ENCODE results near the gene MYBL2.
"Not testable (repeated sequence)": the region's sequence is repeated elsewhere in the genome, so short reads cannot be mapped to it uniquely, and the experiment has no call there.

The MYBL2 gene

DNA sequence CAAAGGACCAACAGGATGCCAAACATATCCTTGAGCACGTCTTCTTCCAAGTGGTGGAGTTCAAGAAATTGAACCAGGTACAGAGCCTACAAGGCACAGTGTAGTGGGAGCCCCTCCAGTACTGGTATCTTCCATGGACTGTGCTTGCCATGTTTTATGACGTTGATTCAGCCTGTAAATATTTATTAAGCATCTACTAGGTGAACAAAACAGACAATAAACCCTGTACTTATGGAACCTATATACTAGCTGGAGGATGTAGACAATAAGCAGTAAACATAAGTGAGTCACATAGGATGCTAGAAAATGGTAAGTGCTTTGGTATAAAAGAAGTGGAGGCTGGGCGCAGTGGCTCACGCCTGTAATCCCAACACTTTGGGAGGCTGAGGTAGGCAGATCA, 24.4 kb upstream of the MYBL2 start:
- ChIA-PET POLR2A (no interaction called here), CTCF (no interaction called here)
- H3K4me1 ChIP-seq (ENCODE audit: control insufficient read depth, insufficient read depth, low read length) = no peaks in the 10 kb centered on the region
- no peak overlapping the region for H3K4me3 ChIP-seq (ENCODE audit: low read depth, low read length)
- TF ChIP-seq, protein P1, sequence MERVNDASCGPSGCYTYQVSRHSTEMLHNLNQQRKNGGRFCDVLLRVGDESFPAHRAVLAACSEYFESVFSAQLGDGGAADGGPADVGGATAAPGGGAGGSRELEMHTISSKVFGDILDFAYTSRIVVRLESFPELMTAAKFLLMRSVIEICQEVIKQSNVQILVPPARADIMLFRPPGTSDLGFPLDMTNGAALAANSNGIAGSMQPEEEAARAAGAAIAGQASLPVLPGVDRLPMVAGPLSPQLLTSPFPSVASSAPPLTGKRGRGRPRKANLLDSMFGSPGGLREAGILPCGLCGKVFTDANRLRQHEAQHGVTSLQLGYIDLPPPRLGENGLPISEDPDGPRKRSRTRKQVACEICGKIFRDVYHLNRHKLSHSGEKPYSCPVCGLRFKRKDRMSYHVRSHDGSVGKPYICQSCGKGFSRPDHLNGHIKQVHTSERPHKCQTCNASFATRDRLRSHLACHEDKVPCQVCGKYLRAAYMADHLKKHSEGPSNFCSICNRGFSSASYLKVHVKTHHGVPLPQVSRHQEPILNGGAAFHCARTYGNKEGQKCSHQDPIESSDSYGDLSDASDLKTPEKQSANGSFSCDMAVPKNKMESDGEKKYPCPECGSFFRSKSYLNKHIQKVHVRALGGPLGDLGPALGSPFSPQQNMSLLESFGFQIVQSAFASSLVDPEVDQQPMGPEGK (tag by site-specific recombination; IDR thresholded peaks at IDR 0.05) = no peak
- no peak for TF ChIP-seq ZNF785 (tag by site-specific recombination; IDR thresholded peaks at IDR 0.05)
- no peak for TF ChIP-seq ZNF664 (tag by site-specific recombination; IDR thresholded peaks at IDR 0.05)
- TF ChIP-seq, protein P2, sequence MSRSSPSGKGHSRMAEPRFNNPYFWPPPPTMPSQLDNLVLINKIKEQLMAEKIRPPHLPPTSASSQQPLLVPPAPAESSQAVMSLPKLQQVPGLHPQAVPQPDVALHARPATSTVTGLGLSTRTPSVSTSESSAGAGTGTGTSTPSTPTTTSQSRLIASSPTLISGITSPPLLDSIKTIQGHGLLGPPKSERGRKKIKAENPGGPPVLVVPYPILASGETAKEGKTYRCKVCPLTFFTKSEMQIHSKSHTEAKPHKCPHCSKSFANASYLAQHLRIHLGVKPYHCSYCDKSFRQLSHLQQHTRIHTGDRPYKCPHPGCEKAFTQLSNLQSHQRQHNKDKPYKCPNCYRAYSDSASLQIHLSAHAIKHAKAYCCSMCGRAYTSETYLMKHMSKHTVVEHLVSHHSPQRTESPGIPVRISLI (tag by site-specific recombination; IDR thresholded peaks at IDR 0.05) = no peak
- no peak for TF ChIP-seq ZNF670 (tag by site-specific recombination; IDR thresholded peaks at IDR 0.05; ENCODE audit: low read depth)
- TF ChIP-seq, protein P3, sequence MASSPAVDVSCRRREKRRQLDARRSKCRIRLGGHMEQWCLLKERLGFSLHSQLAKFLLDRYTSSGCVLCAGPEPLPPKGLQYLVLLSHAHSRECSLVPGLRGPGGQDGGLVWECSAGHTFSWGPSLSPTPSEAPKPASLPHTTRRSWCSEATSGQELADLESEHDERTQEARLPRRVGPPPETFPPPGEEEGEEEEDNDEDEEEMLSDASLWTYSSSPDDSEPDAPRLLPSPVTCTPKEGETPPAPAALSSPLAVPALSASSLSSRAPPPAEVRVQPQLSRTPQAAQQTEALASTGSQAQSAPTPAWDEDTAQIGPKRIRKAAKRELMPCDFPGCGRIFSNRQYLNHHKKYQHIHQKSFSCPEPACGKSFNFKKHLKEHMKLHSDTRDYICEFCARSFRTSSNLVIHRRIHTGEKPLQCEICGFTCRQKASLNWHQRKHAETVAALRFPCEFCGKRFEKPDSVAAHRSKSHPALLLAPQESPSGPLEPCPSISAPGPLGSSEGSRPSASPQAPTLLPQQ (tag by site-specific recombination; IDR thresholded peaks at IDR 0.05) = no peak
- H3K27ac ChIP-seq (ENCODE audit: extremely low read depth, low read depth, low read length) = no peak overlapping the region
- H3K36me3 ChIP-seq (ENCODE audit: control insufficient read depth in 2 of 2, insufficient read depth in 1 of 2, low read length in 2 of 2) = peaks cover 13 to 55% of the 10 kb centered on the region in 2 experiments; a peak in 2 of 3 replicates
- no peaks in the 10 kb centered on the region for H3K9me3 ChIP-seq (ENCODE audit: control insufficient read depth, insufficient read depth, low read depth, low read length)

DNA sequence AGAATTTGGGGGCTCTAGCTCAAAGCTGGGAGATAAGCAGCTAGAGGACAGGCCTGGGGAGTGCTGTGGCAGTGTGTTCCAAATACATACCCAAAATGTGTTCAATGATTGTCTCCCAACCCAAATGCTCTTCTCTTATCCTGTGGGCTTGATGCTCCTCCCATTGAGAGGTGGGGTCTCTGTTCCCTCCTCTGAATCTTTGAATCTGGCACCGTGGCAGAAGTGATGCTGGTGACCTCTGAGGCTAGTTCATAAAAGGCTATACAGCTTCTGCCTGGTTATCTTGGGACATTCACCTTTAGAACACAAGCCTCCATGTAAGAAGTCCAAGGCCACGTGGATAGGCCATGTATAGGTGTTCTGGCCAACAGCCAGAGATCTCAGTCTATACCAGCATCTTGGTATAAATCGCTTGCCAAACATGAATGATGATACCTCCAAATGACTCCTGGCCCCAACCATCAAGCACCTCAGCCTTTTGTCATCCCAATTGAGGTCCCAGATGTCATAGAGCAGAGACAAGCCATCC, 15.9 kb upstream of the MYBL2 start:
- TF ChIP-seq, protein P4, sequence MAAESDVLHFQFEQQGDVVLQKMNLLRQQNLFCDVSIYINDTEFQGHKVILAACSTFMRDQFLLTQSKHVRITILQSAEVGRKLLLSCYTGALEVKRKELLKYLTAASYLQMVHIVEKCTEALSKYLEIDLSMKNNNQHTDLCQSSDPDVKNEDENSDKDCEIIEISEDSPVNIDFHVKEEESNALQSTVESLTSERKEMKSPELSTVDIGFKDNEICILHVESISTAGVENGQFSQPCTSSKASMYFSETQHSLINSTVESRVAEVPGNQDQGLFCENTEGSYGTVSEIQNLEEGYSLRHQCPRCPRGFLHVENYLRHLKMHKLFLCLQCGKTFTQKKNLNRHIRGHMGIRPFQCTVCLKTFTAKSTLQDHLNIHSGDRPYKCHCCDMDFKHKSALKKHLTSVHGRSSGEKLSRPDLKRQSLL (tag by site-specific recombination; IDR thresholded peaks at IDR 0.05) = no peak
- no peak for TF ChIP-seq OVOL3 (tag by site-specific recombination; IDR thresholded peaks at IDR 0.05)
- TF ChIP-seq ZNF433 (tag by site-specific recombination; IDR thresholded peaks at IDR 0.05; ENCODE audit: low read depth) = no peak
- no peak for TF ChIP-seq ZNF37A (tag by site-specific recombination; IDR thresholded peaks at IDR 0.05)
- TF ChIP-seq ZEB2 (tag by site-specific recombination; IDR thresholded peaks at IDR 0.05) = no peak
- no peak for TF ChIP-seq ZNF558 (tag by site-specific recombination; IDR thresholded peaks at IDR 0.05)
- no peak for TF ChIP-seq ZNF776 (tag by site-specific recombination; IDR thresholded peaks at IDR 0.05; ENCODE audit: borderline replicate concordance)
- ChIA-PET POLR2A (no interaction called here), CTCF (interaction anchor here (0.9 kb wide), 1 partner anchor 113 kb away, joined by 4 read pairs; no protein-coding TSS in a partner anchor)
- H3K36me3 ChIP-seq (ENCODE audit: control insufficient read depth in 2 of 2, insufficient read depth in 1 of 2, low read length in 2 of 2) = peaks cover 0 to 12% of the 10 kb centered on the region in 2 experiments; a peak in 2 of 3 replicates
- H3K9me3 ChIP-seq (ENCODE audit: control insufficient read depth, insufficient read depth, low read depth, low read length) = no peaks in the 10 kb centered on the region
- no peak overlapping the region for H3K4me3 ChIP-seq (ENCODE audit: low read depth, low read length)
- H3K4me1 ChIP-seq (ENCODE audit: control insufficient read depth, insufficient read depth, low read length) = no peaks in the 10 kb centered on the region
- no peak overlapping the region for H3K27ac ChIP-seq (ENCODE audit: extremely low read depth, low read depth, low read length)

DNA sequence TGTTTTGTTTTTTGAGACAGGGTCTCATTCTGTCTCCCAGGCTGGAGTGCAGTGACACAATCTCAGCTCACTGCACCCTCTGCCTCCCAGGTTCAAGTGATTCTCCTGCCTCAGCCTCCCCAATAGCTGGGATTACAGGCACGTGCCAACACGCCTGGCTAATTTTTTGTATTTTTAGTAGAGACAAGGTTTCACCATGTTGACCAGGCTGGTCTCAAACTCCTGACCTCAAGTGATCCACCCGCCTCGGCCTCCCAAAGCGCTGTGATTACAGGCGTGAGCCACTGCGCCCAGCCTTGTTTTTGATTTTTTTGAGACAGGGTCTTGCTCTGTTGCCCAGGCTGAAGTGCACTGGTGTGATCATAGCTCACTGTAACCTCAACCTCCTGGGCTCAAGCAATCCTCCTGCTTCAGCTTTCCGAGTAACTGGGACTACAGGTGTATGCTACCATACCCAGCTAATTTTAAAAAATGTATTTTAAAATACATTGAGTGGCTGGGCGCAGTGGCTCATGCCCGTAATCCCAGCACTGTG, 15.2 kb upstream of the MYBL2 start:
- H3K9me3 ChIP-seq (ENCODE audit: control insufficient read depth, insufficient read depth, low read depth, low read length); H3K27ac ChIP-seq (ENCODE audit: extremely low read depth, low read depth, low read length); H3K4me3 ChIP-seq (ENCODE audit: low read depth, low read length); POLR2A ChIA-PET; H3K36me3 ChIP-seq (ENCODE audit: control insufficient read depth in 2 of 2, insufficient read depth in 1 of 2, low read length in 2 of 2); H3K4me1 ChIP-seq (ENCODE audit: control insufficient read depth, insufficient read depth, low read length); CTCF ChIA-PET: not testable (repeated sequence)
